GM18511 (cell line): ENCODE measurements around the gene SOS1.

Source experiments
- ATAC-seq: cut with Tn5 transposase; IDR thresholded peaks from one replicate; pipeline ENCODE4 v1.9.1; 2021; ENCODE audit warnings: mild to moderate bottlenecking, moderate library complexity; ENCODE audit not compliant: unreplicated experiment

SOS1 gene

DNA sequence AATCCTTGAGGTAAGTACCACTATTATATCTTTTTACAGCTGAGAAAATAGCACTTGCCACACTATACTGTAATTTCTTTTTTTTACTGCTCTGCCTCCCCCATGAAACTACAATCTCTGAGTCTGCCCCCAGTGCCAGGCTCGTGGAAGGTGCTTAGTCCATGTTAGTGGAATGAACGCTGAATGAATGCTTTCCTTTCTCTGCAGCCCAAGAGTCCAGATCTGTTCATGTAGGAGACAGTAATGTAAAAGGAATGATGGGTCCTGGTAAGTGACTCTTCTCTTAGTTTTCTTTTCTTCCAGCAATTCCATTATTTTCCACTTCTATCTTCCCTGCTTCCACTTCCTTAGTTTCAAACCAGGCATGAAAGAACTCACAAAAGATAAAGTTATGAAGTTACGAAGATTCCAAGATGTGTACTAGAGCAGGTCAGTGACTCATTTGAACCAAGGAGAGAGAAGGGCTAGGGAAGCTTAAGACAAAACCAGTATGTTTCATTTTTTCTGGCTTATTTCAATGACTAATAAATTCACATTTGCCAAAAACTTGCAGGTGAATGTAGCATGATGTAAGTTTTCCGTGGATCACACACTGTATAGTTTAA, 185.2 kb downstream of the SOS1 start:
- no peak for ATAC-seq

DNA sequence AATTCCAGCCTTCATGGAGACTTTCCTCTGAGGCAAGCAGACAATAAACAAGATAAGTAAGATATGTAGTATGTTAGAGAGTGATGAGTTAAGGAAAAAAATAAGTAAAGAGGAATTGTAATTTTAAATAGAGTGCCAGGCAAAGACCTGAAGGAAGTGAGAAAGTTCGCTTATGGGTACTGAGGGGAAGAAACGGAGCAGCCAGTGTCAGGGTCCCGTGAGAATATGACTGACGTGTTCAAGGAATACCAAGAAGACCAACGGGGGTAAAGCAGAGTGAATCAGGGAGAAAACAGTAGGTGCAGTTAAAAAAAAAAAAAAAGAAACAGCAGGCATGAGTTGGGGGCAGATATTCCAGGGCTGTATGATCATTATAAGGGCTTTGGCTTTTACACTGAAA, 186.1 kb downstream of the SOS1 start:
- ATAC-seq, result no peak

GRCh38 chr2:38933653-38934052, 187.2 kb downstream of the SOS1 start:
- no peak for ATAC-seq

GRCh38 chr2:38932586-38932985, 188.3 kb downstream of the SOS1 start:
- no peak for ATAC-seq
